CD4-positive, alpha-beta T cell treated with Interleukin-4 for 4 hours (primary cell): ENCODE data around the gene CD209.

ENCODE experiments used
- DNase-seq: peaks from one replicate; pipeline ENCODE4 v3.0.0-alpha.2; 2020

The CD209 gene

GRCh38 chr19:7736148-7736547 lies 11.2 kb downstream of the CD209 start:
- no peak for DNase-seq

DNA sequence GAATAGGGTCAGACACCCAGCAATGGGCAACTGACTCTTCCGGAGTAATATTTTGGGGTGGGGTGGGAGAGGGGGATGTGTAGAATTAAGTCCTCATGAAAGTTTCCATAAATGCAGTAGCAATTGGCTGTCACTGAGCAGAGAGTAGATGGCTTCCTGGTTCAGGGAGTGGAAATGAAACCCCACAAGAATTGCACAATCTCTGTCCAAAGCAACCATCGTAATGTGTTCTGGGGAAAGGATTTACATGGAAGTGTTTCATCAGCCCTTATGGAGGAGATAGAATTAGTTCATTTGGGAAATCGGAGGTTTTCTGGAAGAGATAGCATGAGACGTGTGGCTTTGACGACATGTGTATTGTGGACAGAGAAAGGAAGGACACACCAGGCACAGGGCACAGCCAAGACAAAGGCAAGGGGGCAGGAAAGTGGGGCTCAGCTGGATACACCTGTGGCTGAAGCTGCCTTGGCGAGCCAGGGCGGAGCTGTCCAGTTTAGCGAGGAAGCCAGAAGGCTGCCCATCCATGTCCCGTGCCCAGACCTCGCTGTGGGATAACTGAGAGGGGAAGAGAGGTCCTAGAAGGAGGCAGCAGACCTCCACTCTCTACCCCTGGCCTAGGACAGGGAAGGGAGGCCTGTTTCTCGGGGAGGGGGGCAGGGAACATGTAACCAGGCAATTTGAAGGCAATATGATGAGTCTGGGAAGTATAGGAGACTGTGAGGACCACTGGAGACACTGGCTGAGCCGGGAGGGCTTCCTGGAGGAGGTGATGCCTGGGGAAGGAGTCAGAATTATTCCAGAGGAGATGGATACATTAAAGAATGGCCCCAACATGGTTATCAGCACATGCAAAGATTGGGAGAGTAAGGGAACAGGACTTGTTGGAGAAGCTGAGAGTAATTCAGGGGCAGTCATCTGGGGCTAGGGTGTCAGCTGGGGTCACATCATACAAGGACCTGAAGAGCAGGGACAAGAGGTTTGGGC lies 12.8 kb downstream of the CD209 start:
- peak; percentile 10 for DNase-seq

DNA sequence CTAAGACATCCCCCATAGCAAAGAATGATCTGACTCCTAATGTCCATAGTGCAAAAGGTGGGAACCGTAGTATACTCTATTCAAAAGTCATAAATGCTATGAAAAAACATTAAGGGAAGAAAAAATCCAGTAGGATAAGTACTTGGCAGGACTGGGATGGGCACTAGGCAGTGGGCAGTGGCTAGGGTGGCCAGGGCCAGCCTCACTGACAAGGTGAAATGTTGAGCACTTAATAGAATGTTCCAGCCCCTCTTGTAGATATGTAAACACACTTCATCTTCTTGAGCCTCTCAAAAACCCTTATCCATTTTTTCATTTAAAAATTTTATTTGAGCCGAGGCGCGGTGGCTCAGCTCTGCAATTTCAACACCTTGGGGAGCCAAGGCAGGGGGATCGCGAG lies 14.0 kb downstream of the CD209 start:
- DNase-seq: no peak

DNA sequence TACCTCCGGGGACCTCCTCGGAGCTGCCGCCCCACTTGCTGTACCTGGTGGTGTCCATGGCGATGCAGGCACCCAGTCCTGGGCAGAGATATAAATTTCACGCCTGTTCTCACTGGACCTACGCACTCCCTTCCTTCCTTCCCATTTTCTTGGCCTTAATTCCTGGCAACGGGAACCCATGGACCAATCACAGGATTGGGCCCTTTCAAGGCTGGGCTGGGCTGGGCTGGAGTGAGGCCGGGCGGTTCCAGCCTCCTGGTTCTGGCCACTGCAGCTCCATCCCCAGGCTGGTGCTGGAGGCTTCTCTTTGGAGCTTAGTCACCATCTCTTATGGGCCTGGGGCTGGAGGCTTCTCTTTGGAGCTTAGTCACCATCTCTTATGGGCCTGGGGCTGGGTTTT lies 15.3 kb downstream of the CD209 start, which contains the start of gene CLEC4G:
TSS of gene CLEC4G (minus strand) at position 66 of the 400 bp plus-strand sequence. CDS start at position 58, 8 bp downstream.
- no peak for DNase-seq

- no peak for DNase-seq
Observed at GRCh38 chr19:7731615-7732014, 15.7 kb downstream of the CD209 start.

GRCh38 chr19:7731218-7731595 lies 16.1 kb downstream of the CD209 start:
- DNase-seq: no peak

GRCh38 chr19:7730286-7731217 lies 16.8 kb downstream of the CD209 start:
- DNase-seq: no peak

- DNase-seq: no peak
Observed at GRCh38 chr19:7729831-7730285, 17.5 kb downstream of the CD209 start.

DNA sequence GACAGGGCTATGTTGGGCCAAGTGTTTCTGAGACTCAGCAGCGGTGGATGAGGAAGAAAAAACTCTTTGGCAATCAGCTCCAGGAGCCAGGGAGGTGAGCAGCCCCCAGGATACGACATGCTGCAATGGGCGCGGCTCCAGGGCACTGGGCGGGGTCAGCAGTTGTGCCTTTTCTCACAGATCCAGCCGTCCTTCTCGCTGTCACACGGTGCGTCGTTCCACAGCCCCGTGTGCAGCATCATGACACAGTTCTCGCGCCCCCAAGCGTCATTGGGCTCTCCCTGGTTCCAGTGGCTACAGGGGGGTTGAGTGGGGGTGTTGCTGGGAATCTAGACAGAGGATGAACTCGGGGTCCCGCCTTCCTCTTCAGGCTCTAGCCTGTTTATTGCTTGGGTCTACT lies 18.1 kb downstream of the CD209 start:
- DNase-seq: no peak

DNA sequence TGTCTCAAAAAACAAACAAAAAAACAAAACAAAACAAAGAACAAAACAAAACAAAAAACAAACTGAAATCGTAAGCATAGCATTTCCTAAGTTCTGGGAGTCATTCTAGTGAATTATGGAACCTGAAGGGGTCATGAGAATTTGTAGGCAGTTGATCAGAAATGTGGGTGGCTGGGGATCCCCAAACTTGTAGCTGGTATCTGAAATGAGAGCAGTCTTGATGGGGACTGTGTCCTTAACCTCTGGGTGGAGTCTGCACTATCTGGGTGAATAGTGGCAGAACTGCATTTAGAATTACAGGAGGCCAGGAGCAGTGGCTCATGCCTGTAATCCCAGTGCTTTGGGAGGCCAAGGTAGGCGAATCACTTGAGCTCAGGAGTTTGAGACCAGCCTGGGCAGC lies 21.5 kb downstream of the CD209 start:
- DNase-seq: no peak

DNA sequence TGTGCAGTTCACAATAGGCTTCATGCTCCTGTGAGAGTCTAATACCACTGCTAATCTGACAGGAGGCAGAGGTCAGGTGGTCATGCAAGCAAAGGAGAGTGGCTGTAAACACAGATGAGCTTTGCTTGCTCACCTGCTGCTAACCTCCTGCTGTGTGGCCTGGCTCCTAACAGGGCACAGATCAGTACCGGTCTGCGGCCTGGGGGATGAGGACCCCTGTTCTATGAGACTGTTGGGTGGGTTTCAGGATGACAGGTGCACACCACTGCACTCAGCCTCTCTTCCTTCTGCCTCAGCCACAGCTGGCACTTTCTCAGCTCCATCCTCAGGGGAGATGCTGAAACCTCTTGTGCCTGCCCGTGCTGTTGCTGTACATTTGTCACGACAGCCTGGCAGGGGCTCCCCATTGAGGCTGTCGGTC lies 25.1 kb downstream of the CD209 start:
- DNase-seq: no peak

GRCh38 chr19:7720351-7720750 lies 27.0 kb downstream of the CD209 start:
- DNase-seq: no peak

GRCh38 chr19:7718668-7719067 lies 28.7 kb downstream of the CD209 start:
- no peak for DNase-seq

DNA sequence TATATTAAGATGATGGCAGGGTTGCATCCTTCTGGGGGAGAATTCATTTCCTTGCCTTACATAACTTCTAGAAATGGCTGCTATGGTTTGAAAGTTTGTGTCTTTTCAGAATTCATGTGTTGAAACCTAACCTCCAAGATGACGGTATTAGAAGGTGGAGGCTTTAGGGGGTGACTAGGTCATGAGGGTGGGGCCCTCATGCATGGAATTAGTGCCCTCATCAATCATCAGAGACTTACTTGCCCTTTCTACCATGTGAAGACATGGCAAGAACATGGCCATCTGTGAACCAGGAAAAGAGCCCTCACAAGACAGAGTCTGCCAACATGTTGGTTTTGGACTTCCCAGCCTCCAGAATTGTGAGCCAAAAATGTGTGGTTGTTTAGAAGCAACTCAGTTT lies 30.6 kb downstream of the CD209 start:
- DNase-seq: no peak

- DNase-seq: no peak
Observed at GRCh38 chr19:7715671-7716070, 31.7 kb downstream of the CD209 start.

GRCh38 chr19:7710616-7711015 lies 36.7 kb downstream of the CD209 start:
- DNase-seq: no peak

- DNase-seq: no peak
Observed at GRCh38 chr19:7709932-7710460, 37.3 kb downstream of the CD209 start.

DNA sequence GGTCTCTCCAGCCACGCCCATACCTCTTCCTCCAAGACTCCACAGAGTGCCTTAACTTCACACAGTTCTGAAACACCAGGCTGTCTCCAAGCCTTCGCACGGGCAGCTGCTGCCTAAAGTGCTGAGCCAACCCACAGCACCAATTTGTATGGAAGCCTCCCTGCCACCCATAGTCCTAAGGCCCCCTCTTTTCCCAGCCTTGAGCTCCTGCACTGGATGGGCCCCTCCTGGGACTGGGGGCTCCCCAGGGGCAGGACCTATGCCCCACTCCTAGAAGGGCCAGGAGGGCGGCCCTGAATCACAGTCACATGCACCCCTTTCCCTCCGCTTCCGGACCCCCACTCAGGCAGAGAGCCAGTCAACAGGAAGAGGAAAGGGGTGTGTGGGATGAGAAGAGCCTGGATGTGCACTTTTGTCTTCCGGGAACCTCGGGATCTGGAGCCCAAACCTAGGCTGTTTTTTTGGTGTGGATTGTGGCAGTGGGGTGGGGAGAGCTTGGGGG lies 40.3 kb downstream of the CD209 start:
- no peak for DNase-seq

DNA sequence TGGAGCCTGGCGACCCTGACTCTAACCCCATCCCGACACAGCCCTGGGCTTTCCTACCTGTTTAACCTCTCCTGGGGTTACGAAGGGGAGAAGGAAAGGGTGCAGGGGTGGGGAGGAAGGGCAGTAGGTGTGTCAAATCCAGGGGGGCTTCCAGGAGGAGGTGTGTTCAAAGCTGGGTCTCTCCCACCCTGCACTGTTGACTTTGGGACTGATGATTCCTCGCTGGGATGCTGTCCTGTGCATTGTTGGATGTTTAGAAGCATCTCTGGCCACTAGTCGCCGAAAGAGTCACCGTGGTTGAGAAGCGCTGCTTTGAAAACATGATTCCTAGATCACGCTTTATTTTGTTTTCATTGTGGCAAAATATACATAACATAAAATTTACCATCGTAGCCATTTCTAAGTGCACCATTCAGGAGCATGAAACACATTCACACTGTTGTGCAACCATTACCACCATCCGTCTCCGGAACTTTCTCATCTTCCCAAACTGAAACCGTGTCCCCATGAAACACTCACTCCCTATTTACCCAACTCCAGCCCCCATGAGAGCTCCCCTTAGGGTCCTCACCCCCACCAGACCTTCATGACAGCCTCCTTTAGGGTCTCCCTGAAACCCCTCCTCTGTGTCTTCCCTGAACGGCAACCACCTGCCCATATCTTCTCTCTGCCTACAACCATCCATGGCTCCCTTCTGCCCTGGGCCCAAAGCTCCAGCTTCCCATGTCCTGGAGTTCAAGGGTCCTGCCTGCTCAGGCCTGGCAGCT lies 41.0 kb downstream of the CD209 start:
- DNase-seq: no peak

DNA sequence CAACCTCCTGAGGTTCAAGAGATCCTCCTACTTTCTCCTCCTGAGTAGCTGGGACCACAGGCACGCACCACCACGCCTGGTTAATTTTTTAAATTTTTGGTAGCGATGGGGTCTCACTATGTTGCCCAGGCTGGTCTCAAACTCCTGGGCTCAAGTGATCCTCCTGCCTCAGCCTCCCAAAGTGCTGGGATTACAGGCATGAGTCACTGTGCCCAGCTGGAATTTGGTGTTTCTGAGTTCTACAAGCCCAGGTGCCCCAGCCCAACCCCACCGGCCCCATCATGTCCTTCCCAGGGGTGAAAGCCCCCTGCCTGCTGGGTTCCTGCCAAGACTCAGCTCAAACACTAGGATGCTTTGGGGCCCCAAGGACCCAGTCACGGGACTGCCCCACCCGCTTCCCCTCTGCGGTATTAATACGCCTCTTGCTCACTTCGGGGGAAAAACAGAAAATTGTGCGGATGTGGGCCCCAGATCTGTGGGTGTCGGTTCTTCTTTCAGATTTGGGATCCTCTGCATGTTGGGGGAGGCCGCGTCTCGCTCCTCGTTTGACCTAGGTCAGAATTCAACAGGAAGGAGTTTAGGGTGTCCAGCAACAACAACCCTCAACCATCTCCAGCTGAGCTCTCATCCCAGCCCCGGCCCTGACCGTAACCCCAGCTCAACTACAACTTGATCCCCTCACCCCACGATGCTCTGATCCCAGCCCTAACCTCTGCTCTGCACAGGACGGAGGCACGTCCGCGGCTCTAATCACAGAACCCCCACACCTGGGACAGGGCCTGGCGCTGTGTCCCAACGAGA lies 41.7 kb downstream of the CD209 start:
- DNase-seq: peak; percentile 87
